GM18511 (cell line): Measurements from ENCODE around the gene TMEM168.
A peak's percentile ranks its signal among the peaks of the same experiment; 100 is the strongest.
"Not testable (repeated sequence)": the region's sequence is repeated elsewhere in the genome, so short reads cannot be mapped to it uniquely, and the experiment has no call there.

ENCODE experiments used
- ATAC-seq: cut with Tn5 transposase; IDR thresholded peaks from one replicate; pipeline ENCODE4 v1.9.1; 2021; ENCODE audit warnings: mild to moderate bottlenecking, moderate library complexity; ENCODE audit not compliant: unreplicated experiment

The TMEM168 gene, protein sequence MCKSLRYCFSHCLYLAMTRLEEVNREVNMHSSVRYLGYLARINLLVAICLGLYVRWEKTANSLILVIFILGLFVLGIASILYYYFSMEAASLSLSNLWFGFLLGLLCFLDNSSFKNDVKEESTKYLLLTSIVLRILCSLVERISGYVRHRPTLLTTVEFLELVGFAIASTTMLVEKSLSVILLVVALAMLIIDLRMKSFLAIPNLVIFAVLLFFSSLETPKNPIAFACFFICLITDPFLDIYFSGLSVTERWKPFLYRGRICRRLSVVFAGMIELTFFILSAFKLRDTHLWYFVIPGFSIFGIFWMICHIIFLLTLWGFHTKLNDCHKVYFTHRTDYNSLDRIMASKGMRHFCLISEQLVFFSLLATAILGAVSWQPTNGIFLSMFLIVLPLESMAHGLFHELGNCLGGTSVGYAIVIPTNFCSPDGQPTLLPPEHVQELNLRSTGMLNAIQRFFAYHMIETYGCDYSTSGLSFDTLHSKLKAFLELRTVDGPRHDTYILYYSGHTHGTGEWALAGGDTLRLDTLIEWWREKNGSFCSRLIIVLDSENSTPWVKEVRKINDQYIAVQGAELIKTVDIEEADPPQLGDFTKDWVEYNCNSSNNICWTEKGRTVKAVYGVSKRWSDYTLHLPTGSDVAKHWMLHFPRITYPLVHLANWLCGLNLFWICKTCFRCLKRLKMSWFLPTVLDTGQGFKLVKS

DNA sequence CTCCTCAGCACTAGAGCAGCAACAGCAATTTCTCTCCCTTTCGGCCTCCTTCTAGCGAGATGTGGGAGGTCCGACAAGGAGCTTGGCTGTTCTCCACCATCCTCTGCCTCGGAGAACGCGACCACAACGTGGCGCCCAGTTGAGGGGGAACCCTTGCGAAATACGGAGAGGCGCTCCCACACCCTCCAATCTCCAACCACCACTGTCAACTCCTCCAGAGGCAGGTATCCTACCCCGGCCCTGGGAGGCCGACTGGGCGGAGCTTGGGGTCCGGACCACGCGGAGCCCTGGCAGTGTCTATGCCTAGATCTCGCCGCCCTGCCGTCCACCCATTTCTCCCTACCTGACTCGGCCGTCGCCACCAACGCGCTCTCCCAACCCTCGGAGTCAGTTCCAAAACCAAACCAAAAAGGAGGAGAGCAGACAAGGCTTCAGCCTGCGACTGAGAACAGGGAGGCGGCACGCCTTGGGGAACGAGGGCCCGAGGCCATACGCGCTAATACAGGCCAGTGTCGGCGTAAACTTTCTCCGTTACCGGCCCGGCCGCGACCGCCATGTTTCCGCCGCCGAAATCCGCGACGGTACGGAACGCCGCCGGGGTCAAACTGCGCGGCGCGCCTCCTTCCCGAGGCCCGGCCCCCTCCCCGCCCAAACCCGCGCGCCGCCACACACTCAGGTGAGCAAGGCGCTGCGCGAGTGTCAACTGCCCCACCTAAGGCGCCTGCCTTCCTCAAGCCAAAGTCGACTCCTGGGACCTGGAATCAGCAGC lies at the start of gene TMEM168:
TMEM168 (minus strand) TSS at position 577 of the 769 bp plus-strand sequence. CDS start 5,568 bp downstream, outside the sequence.
- peak; percentile 84 for ATAC-seq

DNA sequence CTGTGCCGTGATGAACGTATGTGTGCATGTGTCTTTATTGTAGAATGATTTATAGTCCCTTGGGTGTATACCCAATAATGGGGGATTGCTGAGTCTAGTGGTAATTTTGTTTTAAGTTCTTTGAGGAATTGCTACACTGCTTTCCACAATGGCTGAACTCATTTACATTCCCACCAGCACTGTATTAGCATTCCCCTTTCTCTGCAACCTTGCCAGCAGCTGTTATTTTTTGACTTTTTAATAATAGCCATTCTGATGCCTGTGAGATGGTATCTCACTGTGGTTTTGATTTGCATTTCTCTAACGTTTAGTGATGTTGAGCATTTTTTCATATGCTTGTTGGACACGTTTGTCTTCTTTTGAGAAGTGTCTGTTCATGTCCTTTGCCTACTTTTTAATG lies 45.7 kb upstream of the TMEM168 start:
- not testable (repeated sequence) for ATAC-seq

DNA sequence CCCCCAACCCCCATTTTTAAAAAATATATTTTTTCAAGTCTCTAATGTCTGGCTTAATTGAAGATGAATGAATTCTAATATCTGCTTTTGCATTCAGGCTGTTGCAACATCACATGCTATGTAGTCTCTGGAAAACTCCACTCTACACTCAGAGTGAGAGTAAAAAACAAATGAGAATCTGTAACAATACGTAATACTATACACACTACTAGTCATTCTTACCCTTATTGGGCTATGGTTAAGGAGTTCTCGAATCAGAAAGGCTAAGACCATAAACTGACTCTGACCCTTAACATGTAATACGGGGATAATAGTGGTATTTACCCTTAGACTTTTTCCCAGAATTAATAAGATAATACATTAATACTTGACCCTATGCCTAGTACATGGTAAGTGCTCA lies 42.9 kb upstream of the TMEM168 start:
- no peak for ATAC-seq

DNA sequence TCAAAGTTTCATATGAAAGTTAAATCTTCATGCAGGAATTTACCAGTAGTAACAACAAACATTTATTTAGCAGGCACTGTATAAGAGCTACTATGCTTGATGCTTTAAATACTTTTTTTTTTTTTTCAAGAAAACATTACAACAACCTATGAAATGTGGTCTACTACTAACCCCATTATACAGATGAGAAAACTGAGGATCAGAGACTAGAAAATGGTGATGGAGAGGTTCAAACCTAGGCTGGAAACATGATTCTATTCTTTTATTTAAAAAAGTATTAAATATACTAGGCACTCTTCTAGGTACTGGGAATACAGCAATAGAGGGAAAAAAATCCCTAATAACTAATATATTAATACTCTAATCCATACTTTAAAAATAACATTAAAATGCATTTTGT lies 40.6 kb upstream of the TMEM168 start:
- ATAC-seq = no peak

DNA sequence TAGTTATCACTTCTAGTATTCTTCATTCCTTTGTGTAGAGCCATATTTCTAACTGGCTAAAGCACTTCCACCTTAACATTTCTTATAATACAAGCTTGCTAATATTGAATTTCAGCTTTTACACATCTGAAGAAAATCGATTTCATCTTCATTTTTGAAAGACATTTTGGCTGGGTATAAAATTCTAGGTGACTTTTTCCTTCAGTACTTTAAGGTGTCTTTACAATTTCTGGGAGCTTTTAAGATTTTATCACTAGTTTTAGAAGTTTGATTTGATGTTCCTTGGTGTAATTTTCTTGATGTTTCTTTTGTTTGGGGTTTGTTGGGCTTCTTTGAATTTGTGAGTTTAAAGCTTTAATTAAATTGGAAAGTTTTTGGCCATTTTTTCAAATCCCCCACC lies 38.5 kb upstream of the TMEM168 start:
- ATAC-seq = no peak

DNA sequence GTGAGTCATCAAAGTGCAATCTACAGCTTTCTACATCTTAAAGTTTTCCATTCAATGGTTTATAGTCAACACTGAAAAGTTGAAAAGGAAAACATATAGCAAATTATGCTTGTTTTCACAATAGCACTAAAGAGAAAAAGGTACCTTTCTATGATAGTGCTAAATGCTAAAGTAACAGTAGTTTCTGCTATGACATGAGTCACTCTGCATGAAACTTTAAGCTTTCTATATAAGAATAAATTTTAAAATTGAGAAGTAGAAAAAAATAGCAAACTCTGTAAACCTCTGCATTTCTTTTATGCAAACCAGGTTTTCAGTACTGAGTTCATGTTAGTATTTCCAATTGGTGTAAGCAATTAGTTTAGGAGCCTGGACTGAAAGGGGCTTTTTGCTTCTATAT lies 31.2 kb upstream of the TMEM168 start:
- ATAC-seq = no peak

DNA sequence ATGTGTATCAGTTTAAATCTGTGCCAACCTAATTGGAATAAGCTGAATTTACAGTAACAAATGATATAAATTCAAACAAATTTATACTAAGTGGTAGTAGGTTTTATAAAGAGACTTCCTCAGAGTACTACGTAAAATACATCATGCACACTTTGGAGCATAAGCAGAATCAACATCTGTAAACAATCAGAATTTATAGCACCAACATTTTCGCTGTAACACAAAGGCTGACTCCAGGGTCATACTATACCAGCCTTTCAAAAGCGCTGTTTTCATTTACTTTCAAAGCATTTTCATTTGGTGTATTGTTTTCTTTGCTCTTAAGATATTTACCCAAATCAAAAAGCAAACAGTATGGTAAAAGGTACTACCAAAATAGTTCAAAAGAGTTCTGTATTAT lies 29.3 kb upstream of the TMEM168 start:
- no peak for ATAC-seq

DNA sequence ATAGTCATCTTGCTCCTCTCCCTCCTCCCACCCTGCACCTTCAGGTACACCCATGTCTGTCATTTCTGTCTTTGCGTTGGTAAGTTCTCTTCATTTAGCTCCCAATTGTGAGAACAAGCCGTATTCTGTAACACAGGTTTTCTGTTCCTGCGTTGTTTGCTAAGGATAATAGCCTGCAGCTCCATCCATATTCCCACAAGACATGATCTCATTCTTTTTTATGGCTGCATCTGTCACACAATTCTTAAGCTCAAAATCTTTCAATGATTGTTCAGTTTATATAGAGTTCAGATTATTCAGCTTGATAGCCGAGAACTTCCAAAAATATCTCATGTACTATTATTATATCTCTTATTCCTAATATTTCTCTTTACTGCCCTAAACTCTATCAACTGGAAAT lies 16.0 kb upstream of the TMEM168 start:
- no peak for ATAC-seq

DNA sequence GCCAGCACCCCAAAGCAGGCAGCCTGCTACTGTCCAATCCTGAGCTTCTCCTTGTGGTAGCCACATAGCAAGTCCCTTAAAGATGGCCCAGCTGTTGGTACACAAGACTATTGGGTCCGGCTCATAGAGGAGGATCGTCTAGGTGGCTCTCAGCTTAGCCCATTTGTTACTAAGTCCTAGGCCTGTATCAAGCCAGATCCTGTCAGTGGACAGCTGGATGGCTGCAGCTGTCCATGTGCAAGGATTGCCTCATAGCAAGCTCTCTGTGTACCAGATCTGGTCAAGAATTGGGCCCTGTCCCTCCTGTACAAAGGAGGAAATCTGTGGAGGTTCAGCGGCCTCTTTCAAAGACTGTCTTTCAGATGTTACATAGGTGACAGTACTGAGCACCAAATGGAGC lies 12.2 kb upstream of the TMEM168 start:
- no peak for ATAC-seq

DNA sequence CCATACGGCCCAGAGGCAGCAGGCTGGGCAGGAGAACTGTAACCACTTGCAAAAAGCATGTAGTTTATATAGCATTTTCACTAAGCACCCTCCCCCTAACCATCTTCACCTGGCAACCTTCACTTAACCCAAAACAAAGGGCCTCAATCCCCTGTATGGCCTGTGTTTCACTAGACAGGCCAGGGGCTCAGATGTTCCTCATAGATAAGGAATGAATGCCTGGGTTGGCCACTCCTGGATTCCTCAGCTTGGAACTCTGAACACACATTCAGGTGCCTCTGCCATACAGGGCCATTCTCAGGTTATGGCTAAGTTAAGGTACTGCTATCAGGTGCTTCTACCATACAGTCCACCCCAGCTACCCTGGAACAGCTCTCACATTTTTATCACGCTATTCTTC lies 10.3 kb upstream of the TMEM168 start:
- no peak for ATAC-seq

DNA sequence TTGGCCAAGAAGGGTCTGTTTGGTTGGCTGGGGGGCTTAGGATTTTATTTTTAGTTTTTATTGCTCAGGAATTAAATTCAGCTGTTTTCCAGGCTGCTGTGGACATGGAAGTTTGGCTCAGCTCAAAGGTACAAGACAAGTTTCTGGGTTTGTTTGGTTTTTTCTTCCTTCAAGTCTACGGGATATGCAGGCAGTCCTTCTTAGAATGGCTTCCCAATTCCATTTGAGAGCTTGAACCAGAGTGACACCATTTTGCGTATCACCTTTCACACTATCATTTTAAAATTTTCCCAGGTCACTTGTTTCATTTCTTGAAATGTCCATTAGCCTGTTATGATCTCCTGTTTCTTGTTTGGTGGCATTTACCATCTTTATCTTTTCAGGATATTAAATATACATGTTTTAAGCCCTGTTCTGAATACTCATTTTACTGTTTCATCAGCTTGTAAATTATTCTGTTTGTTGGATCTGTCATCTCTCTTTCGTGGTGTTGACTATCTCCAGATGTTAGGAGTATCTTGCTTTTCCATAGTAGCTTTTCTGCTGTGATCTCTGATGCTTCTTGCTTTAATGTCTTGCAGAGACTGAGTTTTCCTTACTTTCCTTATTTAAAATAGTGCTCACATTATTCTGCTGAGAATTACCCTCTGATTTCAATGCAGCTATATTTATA lies 9.4 kb upstream of the TMEM168 start:
- no peak for ATAC-seq

DNA sequence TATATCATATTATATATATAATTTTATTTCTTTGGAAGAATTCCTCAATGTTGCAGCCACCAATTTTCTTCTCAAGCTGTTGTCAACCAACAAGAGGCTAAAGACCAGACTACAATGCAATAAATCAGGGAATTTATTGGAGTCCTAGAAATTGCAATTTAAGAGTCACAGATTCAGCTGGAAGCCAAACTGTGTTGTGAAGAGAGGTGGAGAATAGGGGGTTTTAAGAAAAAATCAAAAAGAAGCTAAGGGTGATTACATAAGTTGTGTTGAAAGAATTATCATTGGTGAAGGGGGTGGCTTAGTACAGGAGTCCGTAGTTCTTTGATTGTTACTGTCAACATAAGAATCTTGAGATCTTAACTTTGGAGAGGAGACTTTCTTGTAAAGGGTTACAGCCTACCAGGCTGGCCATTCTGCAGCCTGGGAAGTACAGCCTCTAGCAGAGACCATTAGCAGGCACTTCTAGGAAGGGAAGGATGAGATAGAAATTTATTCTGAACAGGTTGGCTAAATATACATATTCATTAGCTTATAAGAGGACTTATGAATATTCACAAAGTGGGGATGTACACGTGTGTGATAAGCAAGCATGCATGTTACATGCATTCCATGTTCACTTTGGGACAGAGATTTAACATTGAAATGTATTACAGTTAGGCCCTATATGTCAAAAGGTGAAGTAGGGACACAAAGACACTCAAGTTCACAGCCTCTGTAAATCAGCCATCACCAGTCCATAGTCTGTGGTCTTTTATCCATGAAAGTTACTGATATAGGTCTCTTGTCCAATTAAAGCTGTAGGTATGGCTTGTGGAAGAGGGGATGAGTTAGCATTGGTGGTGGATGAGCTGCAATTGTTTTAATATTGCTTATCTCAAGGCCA lies 8.3 kb upstream of the TMEM168 start:
- ATAC-seq = no peak

DNA sequence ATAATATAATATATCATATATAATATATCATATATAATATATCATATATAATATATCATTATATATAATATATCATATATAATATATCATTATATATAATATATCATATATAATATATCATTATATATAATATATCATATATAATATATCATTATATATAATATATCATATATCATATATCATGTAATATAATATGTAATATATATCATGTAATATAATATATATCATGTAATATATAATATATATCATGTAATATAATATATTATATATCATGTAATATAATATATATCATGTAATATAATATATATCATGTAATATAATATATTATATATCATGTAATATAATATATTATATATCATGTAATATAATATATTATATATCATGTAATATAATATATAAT lies 6.4 kb upstream of the TMEM168 start:
- ATAC-seq = not testable (repeated sequence)

DNA sequence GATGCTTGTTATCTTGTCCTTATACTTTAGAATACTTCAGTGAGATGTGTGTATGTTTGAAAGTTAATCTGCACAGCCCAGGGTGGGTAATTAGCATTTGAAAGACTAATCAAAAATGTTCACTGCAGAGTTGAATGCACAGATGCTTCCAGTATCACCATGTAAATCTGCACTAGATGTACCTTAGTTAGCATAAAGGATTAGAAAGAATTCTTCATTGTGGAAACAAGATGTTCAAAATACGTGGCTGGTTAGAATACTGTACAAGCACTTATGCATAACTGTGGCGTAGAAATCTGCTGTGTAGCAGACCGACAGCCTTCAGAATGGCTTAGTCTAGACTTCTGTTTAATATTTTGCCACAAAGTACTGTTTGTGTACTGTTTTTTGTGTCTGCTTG lies 2.2 kb upstream of the TMEM168 start:
- no peak for ATAC-seq

DNA sequence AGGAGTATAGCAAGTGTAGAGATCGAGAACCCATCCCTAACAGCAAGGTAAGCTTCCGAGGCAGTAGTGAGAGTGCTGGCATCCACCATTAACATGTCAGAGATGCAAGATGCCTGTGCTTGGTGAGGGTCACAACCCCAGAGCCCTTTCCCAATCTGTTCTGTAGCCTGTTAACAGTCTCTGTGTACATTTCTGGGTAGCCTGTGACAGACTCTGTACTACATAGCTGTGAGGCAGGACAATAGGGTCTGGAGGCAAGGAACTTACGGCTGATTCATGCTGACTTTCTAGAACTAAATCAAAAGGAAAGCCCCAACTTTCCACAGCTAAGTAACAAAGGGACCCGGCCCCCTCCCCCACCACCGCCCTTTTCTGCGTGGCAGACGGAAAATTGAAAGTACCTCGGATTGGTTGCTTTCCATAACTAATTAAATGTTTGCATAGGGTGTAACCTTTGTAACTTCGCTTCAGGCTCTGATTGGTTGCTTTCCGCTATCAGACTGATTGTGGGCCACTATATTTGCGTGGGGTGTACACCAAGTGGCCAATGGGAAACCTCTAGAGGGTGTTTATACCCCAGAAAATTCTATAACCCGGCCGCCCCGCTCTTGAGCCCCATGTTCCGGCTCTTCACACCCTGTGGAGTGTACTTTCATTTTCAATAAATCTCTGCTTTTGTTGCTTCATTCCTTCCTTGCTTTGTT lies 1.4 kb upstream of the TMEM168 start:
- no peak for ATAC-seq

DNA sequence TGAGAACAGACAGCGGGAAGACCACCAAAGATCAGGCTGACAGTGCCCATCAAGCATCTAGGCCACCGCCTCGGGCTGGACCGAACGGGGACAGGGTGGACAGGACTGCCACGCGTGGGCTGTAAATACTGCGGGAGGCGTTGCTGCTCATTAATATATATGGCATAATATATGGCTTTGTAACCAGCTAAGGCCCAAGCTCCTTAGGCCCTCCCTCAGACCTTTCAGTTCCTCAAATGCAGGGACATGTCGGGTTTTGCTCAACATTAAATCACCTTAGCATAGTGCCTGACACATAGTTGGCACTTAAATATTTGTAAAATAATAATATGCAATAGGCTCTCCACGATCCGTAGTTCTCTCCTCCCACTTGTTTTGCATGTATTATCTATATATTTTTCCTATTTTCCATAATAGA lies 402 bp upstream of the TMEM168 start:
- peak; percentile 72 for ATAC-seq

DNA sequence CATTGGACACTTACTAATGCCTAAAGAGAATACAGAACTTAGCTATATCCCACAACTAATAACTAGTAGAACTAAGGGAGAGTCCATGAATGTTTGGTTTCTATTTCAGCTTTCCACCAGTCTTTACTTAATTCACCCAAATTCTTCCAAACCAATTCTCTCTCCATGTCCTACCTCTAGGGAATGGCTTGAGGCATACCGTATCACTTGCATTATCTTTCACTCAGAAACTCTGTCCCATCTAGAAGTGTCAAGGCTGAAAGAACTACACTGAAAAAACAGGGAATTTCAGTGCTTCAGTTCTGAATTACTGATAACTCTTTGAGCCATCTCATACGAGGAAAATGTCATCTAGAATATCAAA lies 758 bp downstream of the TMEM168 start:
- ATAC-seq = no peak

DNA sequence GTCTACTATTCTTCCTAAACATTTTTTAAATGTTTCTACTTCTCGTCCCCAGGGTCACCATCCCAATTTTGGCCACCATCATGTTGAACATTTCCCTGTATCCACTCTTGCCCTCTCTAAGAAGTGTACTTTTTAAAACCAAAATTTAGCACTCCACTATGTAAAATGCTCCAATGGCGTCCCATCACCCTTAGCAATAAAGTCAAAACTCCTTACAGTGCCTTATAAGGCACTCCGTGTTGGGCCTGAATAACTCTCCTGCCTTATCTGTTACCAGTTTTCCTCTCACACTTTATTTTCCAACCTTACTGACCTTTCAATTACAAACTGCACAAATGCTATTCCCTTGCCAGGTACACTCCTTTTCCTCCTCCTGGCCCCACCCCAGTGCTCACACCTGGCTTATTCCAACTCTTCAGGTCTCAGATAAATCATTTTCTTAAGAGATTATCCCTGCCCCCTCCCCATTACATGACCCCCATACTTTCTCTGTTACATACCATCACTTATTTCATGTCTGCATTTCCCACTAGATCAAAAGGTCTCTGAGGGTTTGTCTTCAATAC lies 1.3 kb downstream of the TMEM168 start:
- ATAC-seq = no peak

DNA sequence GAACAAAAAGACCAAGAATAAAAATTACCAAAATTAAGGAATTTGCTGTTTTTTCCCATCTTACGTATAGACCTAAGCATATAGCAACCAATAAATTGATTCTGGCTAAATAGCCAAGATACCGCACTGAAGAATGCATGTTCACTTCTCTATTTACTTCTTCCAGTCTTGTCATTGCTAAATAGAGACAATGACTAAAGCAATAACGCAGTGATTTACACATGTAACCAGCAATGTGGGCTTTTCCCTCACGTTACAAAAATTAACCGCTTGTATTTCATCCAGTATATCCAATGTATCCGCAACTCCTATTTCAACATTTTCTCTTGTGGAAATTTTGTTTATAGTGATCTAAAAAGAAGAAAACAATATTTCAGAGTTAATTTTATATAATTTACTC lies 5.6 kb downstream of the TMEM168 start:
- no peak for ATAC-seq
